Activated T-cell treated with anti-CD3 and anti-CD28 coated beads, Interleukin-2, amount 50 U/mL, for 48 hours (primary cell): ENCODE results near the gene HLTF.
A peak's percentile ranks its signal among the peaks of the same experiment; 100 is the strongest.

ENCODE experiments used
- DNase-seq, 2 experiments: peaks; one replicate each; pipeline ENCODE4 v3.0.0-alpha.2; 2020

The HLTF gene

GRCh38 chr3:149016669-149017541, 69.4 kb downstream of the HLTF start:
- DNase-seq = no peak

GRCh38 chr3:149016242-149016641, 70.1 kb downstream of the HLTF start:
- no peak for DNase-seq

GRCh38 chr3:149015393-149015792, 70.9 kb downstream of the HLTF start:
- no peak for DNase-seq

GRCh38 chr3:149013726-149014125, 72.6 kb downstream of the HLTF start:
- no peak for DNase-seq

- no peak for DNase-seq
Measured at GRCh38 chr3:149011676-149012075, 74.7 kb downstream of the HLTF start.

GRCh38 chr3:149010966-149011365, 75.4 kb downstream of the HLTF start:
- DNase-seq = no peak

GRCh38 chr3:149010504-149010951, 75.8 kb downstream of the HLTF start:
- DNase-seq = no peak

GRCh38 chr3:149009732-149010131, 76.6 kb downstream of the HLTF start:
- no peak for DNase-seq

- DNase-seq = no peak
Measured at GRCh38 chr3:149007567-149008257, 78.6 kb downstream of the HLTF start.

- DNase-seq = no peak
Measured at GRCh38 chr3:149005416-149005815, 80.9 kb downstream of the HLTF start.

- no peak for DNase-seq
Measured at GRCh38 chr3:149004622-149005021, 81.7 kb downstream of the HLTF start.

- no peak for DNase-seq
Measured at GRCh38 chr3:149003653-149004305, 82.6 kb downstream of the HLTF start.

GRCh38 chr3:149001727-149002126, 84.6 kb downstream of the HLTF start:
- DNase-seq = no peak

GRCh38 chr3:149000206-149000745, 86.1 kb downstream of the HLTF start:
- no peak for DNase-seq

GRCh38 chr3:148999806-149000205, 86.5 kb downstream of the HLTF start:
- no peak for DNase-seq

GRCh38 chr3:148998715-148999423, 87.5 kb downstream of the HLTF start:
- DNase-seq = no peak

- no peak for DNase-seq
Measured at GRCh38 chr3:148998297-148998696, 88.0 kb downstream of the HLTF start.

GRCh38 chr3:148997623-148998022, 88.7 kb downstream of the HLTF start:
- no peak for DNase-seq

- DNase-seq = no peak
Measured at GRCh38 chr3:148992635-148993255, 93.6 kb downstream of the HLTF start.

- peak; percentile 57 to 63 for DNase-seq
Measured at GRCh38 chr3:148992027-148992634, 94.2 kb downstream of the HLTF start.

- DNase-seq = peak; percentile 78 to 85
Measured at GRCh38 chr3:148991219-148992026, 94.9 kb downstream of the HLTF start, which contains the start of gene GYG1. Gene GYG1 (plus strand): TSS chr3:148991540. CDS start chr3:148991641, 101 bp downstream.
